CD4-positive, alpha-beta memory T cell (primary cell): ENCODE data around the gene FMNL1. TPM values are rescaled to one million over a fixed set of nuclear protein-coding genes. Genes with fewer than 3 reads are reported as not detected.

Source experiments
- CTCF ChIA-PET: fragments of 350-600 bp; sonication (Branson Sonifier 250); formaldehyde crosslinking; loops from one replicate; lab custom pipeline; 2021; ENCODE audit warnings: inconsistent platforms; ENCODE audit not compliant: partially characterized antibody; lab: Charles Lee
- POLR2A ChIA-PET: fragments of 350-600 bp; sonication (Branson Sonifier 250); formaldehyde crosslinking; loops from one replicate; lab custom pipeline; 2021; ENCODE audit not compliant: partially characterized antibody; lab: Charles Lee
- DNase-seq, 5 donors: peaks; one replicate each; pipeline versions ENCODE4 v3.0.0 to v3.0.0-alpha.2; 2020 to 2022; ENCODE audit warnings: mixed read lengths in 1 of 5
- H3K27ac ChIP-seq: one replicate; pipeline ENCODE4 v1.7.0; 2013; ENCODE audit warnings: low read depth, low read length
- H3K27me3 ChIP-seq: 2 replicates; pipeline ENCODE4 v1.7.0; 2013; ENCODE audit warnings: mild to moderate bottlenecking, low read length, moderate library complexity; ENCODE audit not compliant: insufficient read depth
- H3K36me3 ChIP-seq: 2 replicates; pipeline ENCODE4 v1.7.0; 2013; ENCODE audit warnings: mild to moderate bottlenecking, low read length, moderate library complexity; ENCODE audit not compliant: insufficient read depth
- H3K4me1 ChIP-seq: 2 replicates; pipeline ENCODE4 v1.7.0; 2013; ENCODE audit warnings: mild to moderate bottlenecking, low read length, moderate library complexity; ENCODE audit not compliant: insufficient read depth
- H3K4me3 ChIP-seq, 2 donors: one replicate each; pipeline ENCODE4 v1.7.0; 2013; ENCODE audit warnings: low read length in 2 of 2, mild to moderate bottlenecking in 1 of 2
- H3K9me3 ChIP-seq, 2 donors: one replicate each; pipeline ENCODE4 v1.7.0; 2013; ENCODE audit warnings: low read length in 2 of 2, control low read depth in 1 of 2; ENCODE audit not compliant: control insufficient read depth in 1 of 2
- H3K27ac Mint-ChIP-seq, 7 donors: one replicate each; pipeline ENCODE4 v1.8.0; 2020 to 2021; ENCODE audit warnings: mixed read lengths in 7 of 7, mild to moderate bottlenecking in 6 of 7, inconsistent platforms in 3 of 7, moderate library complexity in 3 of 7
- H3K27me3 Mint-ChIP-seq, 2 donors: one replicate each; pipeline ENCODE4 v1.8.0; 2020 to 2021; ENCODE audit warnings: mixed read lengths in 2 of 2
- H3K36me3 Mint-ChIP-seq, 2 donors: one replicate each; pipeline ENCODE4 v1.8.0; 2020 to 2021; ENCODE audit warnings: mixed read lengths in 2 of 2, inconsistent platforms in 1 of 2, mild to moderate bottlenecking in 1 of 2
- H3K4me1 Mint-ChIP-seq, 4 donors: one replicate each; pipeline ENCODE4 v1.8.0; 2020 to 2021; ENCODE audit warnings: mixed read lengths in 4 of 4, mild to moderate bottlenecking in 1 of 4
- H3K4me3 Mint-ChIP-seq, 8 donors: one replicate each; pipeline ENCODE4 v1.8.0; 2020 to 2021; ENCODE audit warnings: mixed read lengths in 8 of 8, mild to moderate bottlenecking in 7 of 8, moderate library complexity in 6 of 8, inconsistent platforms in 3 of 8
- H3K9me3 Mint-ChIP-seq, 8 donors: one replicate each; pipeline ENCODE4 v1.8.0; 2020 to 2021; ENCODE audit warnings: mixed read lengths in 8 of 8, mild to moderate bottlenecking in 5 of 8, inconsistent platforms in 3 of 8, moderate library complexity in 1 of 8
- intact Hi-C: fragments of 100-400 bp; cut with micrococcal nuclease; formaldehyde crosslinking; loops from one replicate; pipeline ENCODE4 v1.15.1; 2023
- polyA plus RNA-seq, 2 donors: library from polyadenylated mRNA; unstranded; fragments of 300-500 nt; fragmentation: Illumina TruSeq; gene quantifications; one replicate each; pipeline ENCODE4 v1.2.3, GENCODE V29; 2021
- total RNA-seq, 2 experiments: library from RNA; stranded (reverse); gene quantifications; one replicate each; pipeline ENCODE4 v1.2.3, GENCODE V29; 2021

The FMNL1 gene
- total and polyA plus RNA-seq, 4 experiments from 2014 or later: 8.1 to 405 (median 234) TPM

DNA sequence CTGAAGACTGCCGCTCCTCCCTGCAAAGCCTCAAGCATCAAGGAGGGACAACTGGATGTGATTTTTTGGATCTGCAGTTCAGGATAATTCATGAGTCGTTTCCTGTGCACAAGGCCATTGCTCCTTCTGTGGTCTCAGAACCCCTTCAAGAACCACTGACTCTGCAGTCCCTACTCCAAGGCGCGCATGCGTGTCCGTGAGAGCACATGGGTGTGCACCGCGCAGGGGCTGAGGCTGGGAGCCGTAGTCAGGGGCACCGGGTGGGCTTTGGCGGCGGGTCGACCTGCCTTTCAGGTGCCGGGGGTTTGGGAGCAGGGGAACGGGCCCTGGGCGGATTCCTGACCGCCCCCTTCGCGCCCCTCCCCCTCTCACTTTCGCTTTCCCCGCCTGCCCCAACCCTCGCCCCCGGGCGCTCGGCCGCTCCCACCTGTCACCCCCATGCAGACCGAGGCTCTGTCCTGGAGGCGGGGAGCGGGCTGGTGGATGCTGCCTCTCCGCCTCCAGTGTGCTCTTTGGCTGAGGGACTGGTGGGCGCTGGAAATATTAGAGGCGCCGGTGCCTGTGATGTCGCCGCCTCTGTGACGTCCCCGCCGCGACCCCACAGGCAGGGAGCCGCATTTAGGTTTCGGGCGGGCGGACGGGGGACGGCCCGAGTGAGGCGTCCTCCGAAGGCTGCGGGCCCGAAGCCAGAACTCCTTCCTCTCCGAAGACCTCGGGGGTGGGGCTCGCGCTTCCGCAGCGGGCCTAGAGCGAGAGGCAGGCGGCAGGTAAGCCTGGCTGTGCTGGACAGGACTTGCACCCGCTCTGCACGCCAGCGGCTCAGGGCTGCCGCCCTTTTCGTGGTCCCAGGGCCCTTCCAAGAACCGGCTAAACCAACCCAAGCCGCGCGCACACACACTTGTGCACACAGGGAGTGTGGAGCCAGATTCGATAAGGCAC is 40.2 kb downstream of the FMNL1 start, which contains the start of gene SPATA32:
Gene SPATA32, minus strand, starts transcription at position 518 of the 939 bp plus-strand sequence. Its CDS starts 78 bp downstream, at position 440.
- intact Hi-C loops: loop anchor here (1.0 kb wide), 1 partner anchor 15 kb away; no protein-coding TSS in a partner anchor

DNA sequence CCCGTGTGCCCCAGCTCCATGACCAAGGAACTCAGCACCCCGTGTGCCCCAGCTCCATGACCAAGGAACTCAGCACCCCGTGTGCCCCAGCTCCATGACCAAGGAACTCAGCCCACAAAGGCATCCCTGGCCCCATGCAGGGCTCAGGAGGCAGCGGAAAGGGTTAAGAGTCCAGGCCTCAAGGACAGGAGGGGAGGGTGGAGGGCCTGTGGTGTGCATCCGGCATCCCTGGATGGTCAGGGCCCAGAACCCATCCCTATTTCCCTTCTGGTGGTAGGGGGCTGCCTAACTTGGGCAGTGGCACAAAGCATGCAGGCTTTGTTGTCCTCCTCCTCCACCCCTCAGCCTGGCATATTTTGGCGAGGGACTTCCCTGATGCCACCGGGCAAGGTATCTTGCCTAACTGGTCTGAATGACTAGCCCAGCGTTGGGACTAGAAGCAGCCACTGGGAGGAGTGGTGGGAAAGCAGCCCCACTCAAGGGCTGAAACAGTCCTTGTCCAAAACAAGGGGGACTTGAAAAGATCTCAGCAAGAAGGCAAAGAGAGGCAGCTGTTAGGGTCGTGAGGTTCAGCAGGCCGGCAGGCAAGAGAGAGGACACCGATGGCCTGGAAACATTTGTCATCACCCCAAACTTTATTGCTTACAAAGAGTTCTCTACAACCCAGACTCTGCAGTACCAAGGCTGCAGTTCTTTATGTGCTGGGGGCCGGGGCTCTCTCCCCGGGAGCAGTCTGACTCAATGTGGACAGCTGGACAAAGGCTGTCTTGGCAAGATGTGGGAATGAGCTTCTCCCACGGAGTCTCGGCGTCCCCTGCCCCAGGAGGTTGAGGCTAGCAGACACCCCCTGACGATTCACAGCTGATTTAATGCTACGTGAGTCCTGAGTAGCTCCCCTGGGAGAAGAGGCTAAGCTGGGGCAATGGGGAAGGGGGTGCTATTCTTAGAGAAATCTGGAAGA is 41.1 kb downstream of the FMNL1 start:
- DNase-seq: no peak
- Mint-ChIP-seq H3K36me3 (peaks cover 9 to 30% of the 10 kb centered on the region in 2 donors), H3K4me3 (peak overlapping the region; percentile 76 to 88 (median 82)), H3K9me3 (no peaks in the 10 kb centered on the region), H3K27ac (peak overlapping the region; percentile 42 to 89 (median 77)), H3K27me3 (no peaks in the 10 kb centered on the region), H3K4me1 (peaks cover 12 to 33% (median 22%) of the 10 kb centered on the region in 4 donors)
- H3K27me3 ChIP-seq: no peaks in the 10 kb centered on the region
- CTCF ChIA-PET: interaction anchor here (0.7 to 1.3 kb wide), 7 partner anchors 9 to 127 kb away, joined by 3 to 8 read pairs (median 4); partner anchors contain the start of genes ACBD4 and MAP3K14
- H3K36me3 ChIP-seq: peaks cover 37% of the 10 kb centered on the region
- H3K4me1 ChIP-seq: peaks cover 20% of the 10 kb centered on the region
- peak overlapping the region; percentile 55 for H3K27ac ChIP-seq
- POLR2A ChIA-PET: interaction anchor here (0.8 to 8.2 kb wide), 9 partner anchors 11 to 55 kb away, joined by 3 to 57 read pairs (median 3); partner anchors contain the start of gene MAP3K14
- H3K9me3 ChIP-seq: no peaks in the 10 kb centered on the region
- H3K4me3 ChIP-seq: peak overlapping the region in 1 of 2 donors; percentile 48
- intact Hi-C loops: loop anchor here (1.0 kb wide), 1 partner anchor 15 kb away; no protein-coding TSS in a partner anchor

More for the DNA sequence above, 40.2 kb downstream of the FMNL1 start, which contains the start of gene SPATA32:
- DNase-seq: peak; percentile 61 to 76 (median 66)
- Mint-ChIP-seq H3K4me1 (peaks cover 14 to 42% (median 26%) of the 10 kb centered on the region in 4 donors), H3K9me3 (no peaks in the 10 kb centered on the region), H3K4me3 (peak within 1 kb of the TSS; percentile 76 to 88 (median 82)), H3K36me3 (peaks cover under 1 to 22% of the 10 kb centered on the region in 2 donors), H3K27ac (peak within 1 kb of the TSS; percentile 71 to 91 (median 84)), H3K27me3 (no peaks in the 10 kb centered on the region)
- POLR2A ChIA-PET: interaction anchor here (1.0 to 8.2 kb wide), 6 partner anchors 12 to 56 kb away, joined by 3 to 57 read pairs (median 7); partner anchors contain the start of gene MAP3K14
- Histone ChIP-seq H3K27me3 (no peaks in the 10 kb centered on the region), H3K4me3 (peak within 1 kb of the TSS in 1 of 2 donors; percentile 48), H3K4me1 (peaks cover 26% of the 10 kb centered on the region), H3K27ac (peak within 1 kb of the TSS; percentile 55), H3K36me3 (peaks cover 28% of the 10 kb centered on the region), H3K9me3 (no peaks in the 10 kb centered on the region)
- CTCF ChIA-PET: interaction anchor here (0.9 to 4.2 kb wide), 2 partner anchors 42 to 55 kb away, joined by 4 to 20 read pairs; partner anchors contain the start of gene MAP3K14

DNA sequence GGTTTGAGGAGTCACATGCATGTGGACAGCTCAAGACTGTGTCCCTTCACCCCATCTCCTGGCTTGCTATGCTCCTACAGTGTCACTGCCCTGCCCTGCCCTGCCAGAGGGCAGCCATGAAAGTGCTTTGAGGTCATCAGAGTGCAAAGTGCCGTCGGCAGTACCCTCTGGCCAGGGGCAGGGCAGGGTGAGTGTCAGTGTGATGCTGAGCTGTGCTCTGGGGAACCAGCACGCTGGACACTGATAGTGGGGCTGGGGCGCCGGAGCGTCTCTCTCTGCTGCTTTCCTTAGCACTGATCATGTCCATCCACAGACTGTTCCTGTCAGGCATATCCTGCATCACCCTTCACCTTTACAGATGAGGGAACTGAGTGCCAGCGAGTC is 41.8 kb downstream of the FMNL1 start:
- Histone ChIP-seq H3K9me3 (no peaks in the 10 kb centered on the region), H3K4me1 (peaks cover 20% of the 10 kb centered on the region), H3K36me3 (peaks cover 42% of the 10 kb centered on the region), H3K27ac (no peak overlapping the region), H3K4me3 (no peak overlapping the region), H3K27me3 (no peaks in the 10 kb centered on the region)
- Mint-ChIP-seq H3K9me3 (no peaks in the 10 kb centered on the region), H3K27ac (peak overlapping the region in 2 of 7 donors; percentile 8 to 59), H3K4me1 (peaks cover 12 to 32% (median 22%) of the 10 kb centered on the region in 4 donors), H3K36me3 (peaks cover 15 to 35% of the 10 kb centered on the region in 2 donors), H3K4me3 (no peak overlapping the region), H3K27me3 (no peaks in the 10 kb centered on the region)
- CTCF ChIA-PET: interaction anchor here (0.7 to 1.3 kb wide), 6 partner anchors 8 to 128 kb away, joined by 3 to 8 read pairs (median 4); partner anchors contain the start of gene ACBD4
- intact Hi-C loops: no loop called here
- POLR2A ChIA-PET: interaction anchor here (0.8 to 8.2 kb wide), 6 partner anchors 16 to 54 kb away, joined by 3 to 57 read pairs (median 6); partner anchors contain the start of gene MAP3K14
- DNase-seq: no peak

DNA sequence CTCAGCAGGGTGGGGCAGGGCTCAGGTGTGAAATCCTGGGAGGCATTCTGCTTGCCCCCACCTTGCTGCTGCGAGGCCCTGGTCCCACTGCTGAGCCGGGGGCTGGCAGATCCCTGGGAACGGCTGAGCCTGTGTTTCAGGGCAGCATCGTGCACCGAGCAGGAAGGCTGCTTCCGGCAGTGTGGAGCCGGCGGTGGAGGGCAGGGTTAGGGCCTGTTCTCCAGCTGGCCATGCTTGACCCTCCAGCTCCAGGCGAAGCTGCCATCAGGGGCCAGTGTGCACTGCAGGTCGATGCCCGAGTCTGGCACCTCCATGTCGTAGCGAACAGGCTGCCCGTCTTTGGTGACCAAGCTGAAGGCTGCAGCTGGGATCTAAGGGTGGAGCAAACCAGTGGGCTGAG is 42.7 kb downstream of the FMNL1 start:
- H3K4me3 Mint-ChIP-seq: no peak overlapping the region
- H3K4me1 ChIP-seq: peaks cover 20% of the 10 kb centered on the region
- peaks cover 22 to 44% of the 10 kb centered on the region in 2 donors for H3K36me3 Mint-ChIP-seq
- H3K27ac ChIP-seq: no peak overlapping the region
- no peaks in the 10 kb centered on the region for H3K9me3 ChIP-seq
- H3K9me3 Mint-ChIP-seq: no peaks in the 10 kb centered on the region
- intact Hi-C loops: no loop called here
- H3K4me3 ChIP-seq: no peak overlapping the region
- H3K27me3 ChIP-seq: no peaks in the 10 kb centered on the region
- CTCF ChIA-PET: interaction anchor here (2.3 to 4.0 kb wide), 2 partner anchors 12 to 18 kb away, joined by 6 to 29 read pairs; no protein-coding TSS in a partner anchor
- H3K27ac Mint-ChIP-seq: no peak overlapping the region
- H3K27me3 Mint-ChIP-seq: no peaks in the 10 kb centered on the region
- H3K4me1 Mint-ChIP-seq: peaks cover 9 to 30% (median 19%) of the 10 kb centered on the region in 4 donors
- peaks cover 51% of the 10 kb centered on the region for H3K36me3 ChIP-seq
- no peak for DNase-seq
- POLR2A ChIA-PET: interaction anchor here (1.7 to 8.2 kb wide), 3 partner anchors 17 to 43 kb away, joined by 5 to 57 read pairs (median 9); partner anchors contain the start of gene FMNL1

DNA sequence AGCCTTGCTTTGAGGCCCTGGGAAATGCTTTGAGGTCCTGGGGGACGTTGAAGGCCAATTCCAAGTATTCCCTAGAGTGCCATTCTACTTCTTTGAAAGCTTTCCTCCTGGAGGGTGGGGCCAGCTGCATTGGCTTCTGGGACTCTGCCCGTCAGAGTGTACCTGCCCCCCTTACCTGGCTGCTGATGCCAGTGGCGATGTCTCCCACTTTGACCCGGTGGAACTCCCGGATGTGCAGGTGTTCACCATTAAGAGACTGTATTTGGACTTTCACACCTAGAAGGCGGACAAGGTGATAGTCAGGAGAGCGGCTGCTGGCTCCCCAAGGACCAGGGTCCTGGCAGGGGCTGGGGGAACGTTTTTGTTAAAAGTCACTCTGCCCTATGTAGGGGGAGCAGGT is 43.3 kb downstream of the FMNL1 start:
- intact Hi-C loops: no loop called here

DNA sequence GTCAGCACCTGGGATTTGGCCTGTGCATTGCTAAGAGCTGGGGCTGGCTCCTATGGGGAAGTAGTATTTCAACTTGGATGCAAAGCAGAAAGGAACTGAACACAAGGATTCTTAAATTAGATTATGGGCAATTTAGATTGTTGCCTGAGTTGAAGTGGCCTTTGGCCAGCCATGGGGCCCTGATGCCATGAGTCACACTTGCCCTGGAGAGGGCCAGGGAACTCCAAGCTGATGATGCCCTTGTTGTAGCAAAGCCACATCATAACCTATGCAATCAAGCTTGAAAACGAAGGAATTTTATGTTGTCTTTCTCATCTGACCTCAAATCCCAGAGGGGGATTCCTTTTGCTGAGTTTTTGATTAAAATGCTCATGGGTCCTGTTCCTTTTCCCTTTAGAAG is 44.1 kb downstream of the FMNL1 start:
- Mint-ChIP-seq H3K4me3 (no peak overlapping the region), H3K4me1 (peaks cover 5 to 21% (median 14%) of the 10 kb centered on the region in 4 donors), H3K27me3 (no peaks in the 10 kb centered on the region), H3K27ac (peak overlapping the region in 3 of 7 donors; percentile 7 to 52 (median 48)), H3K9me3 (no peaks in the 10 kb centered on the region), H3K36me3 (peaks cover 23 to 56% of the 10 kb centered on the region in 2 donors)
- Histone ChIP-seq H3K9me3 (no peaks in the 10 kb centered on the region), H3K36me3 (peaks cover 65% of the 10 kb centered on the region), H3K4me1 (peaks cover 20% of the 10 kb centered on the region), H3K27ac (no peak overlapping the region), H3K27me3 (no peaks in the 10 kb centered on the region), H3K4me3 (no peak overlapping the region)
- DNase-seq: no peak
- ChIA-PET CTCF (interaction anchor here (1.3 to 4.0 kb wide), 7 partner anchors 11 to 130 kb away, joined by 3 to 29 read pairs (median 5); partner anchors contain the start of gene ACBD4), POLR2A (interaction anchor here (1.0 to 8.2 kb wide), 5 partner anchors 10 to 118 kb away, joined by 3 to 57 read pairs (median 3); partner anchors contain the start of gene HEXIM1)
- intact Hi-C loops: no loop called here

More for the DNA sequence above, 43.3 kb downstream of the FMNL1 start:
- peaks cover 7 to 30% (median 19%) of the 10 kb centered on the region in 4 donors for H3K4me1 Mint-ChIP-seq
- DNase-seq: no peak
- Histone ChIP-seq H3K9me3 (no peaks in the 10 kb centered on the region), H3K27me3 (no peaks in the 10 kb centered on the region), H3K36me3 (peaks cover 56% of the 10 kb centered on the region), H3K27ac (no peak overlapping the region), H3K4me1 (peaks cover 20% of the 10 kb centered on the region), H3K4me3 (no peak overlapping the region)
- POLR2A ChIA-PET: interaction anchor here (1.7 to 8.2 kb wide), 2 partner anchors 18 to 44 kb away, joined by 5 to 57 read pairs; partner anchors contain the start of gene FMNL1
- peaks cover 22 to 49% of the 10 kb centered on the region in 2 donors for H3K36me3 Mint-ChIP-seq
- no peaks in the 10 kb centered on the region for H3K27me3 Mint-ChIP-seq
- H3K27ac Mint-ChIP-seq: peak overlapping the region in 1 of 7 donors; percentile 53
- no peak overlapping the region for H3K4me3 Mint-ChIP-seq
- CTCF ChIA-PET: interaction anchor here (1.3 to 4.0 kb wide), 4 partner anchors 12 to 130 kb away, joined by 4 to 29 read pairs (median 6); partner anchors contain the start of gene ACBD4
- H3K9me3 Mint-ChIP-seq: no peaks in the 10 kb centered on the region
